Spleen (tissue), 11 donors: ENCODE measurements around the gene CLEC3B. TPM values are rescaled to one million over a fixed set of nuclear protein-coding genes. Genes with fewer than 3 reads are reported as not detected.

Experiments
- DNase-seq: peaks from one replicate; pipeline ENCODE4 v3.0.0-alpha.2; 2020
- H3K27ac ChIP-seq, 8 donors: fragments of 200-600 bp; sonication (generic) in 7 of 8; 1 replicate in 4 of 8; 2 replicates in 4 of 8; pipeline versions ENCODE4 v1.5.0 to v1.8.0; 2016 to 2021; ENCODE audit warnings: inconsistent platforms in 4 of 8, mild to moderate bottlenecking in 4 of 8, moderate library complexity in 1 of 8
- H3K27me3 ChIP-seq, 7 donors: fragments of 200-600 bp; sonication (generic) in 6 of 7; replicated peaks in 1 of 7; 1 replicate in 4 of 7; 2 replicates in 3 of 7; pipeline versions ENCODE4 v1.5.0 to v1.8.0; 2016 to 2021; ENCODE audit warnings: inconsistent platforms in 3 of 7, mild to moderate bottlenecking in 1 of 7
- H3K36me3 ChIP-seq, 6 donors: fragments of 200-600 bp; sonication (generic) in 5 of 6; 1 replicate in 4 of 6; 2 replicates in 2 of 6; pipeline versions ENCODE4 v1.5.0 to v1.8.0; 2016 to 2021; ENCODE audit warnings: inconsistent platforms in 2 of 6
- H3K4me1 ChIP-seq, 6 donors: fragments of 200-600 bp; sonication (generic) in 5 of 6; 1 replicate in 3 of 6; 2 replicates in 3 of 6; pipeline versions ENCODE4 v1.5.0 to v1.8.0; 2016 to 2021; ENCODE audit warnings: inconsistent platforms in 3 of 6
- H3K4me3 ChIP-seq, 8 donors: fragments of 200-600 bp; sonication (generic) in 7 of 8; 1 replicate in 4 of 8; 2 replicates in 4 of 8; pipeline versions ENCODE4 v1.5.0 to v1.8.0; 2016 to 2021; ENCODE audit warnings: inconsistent platforms in 4 of 8, mild to moderate bottlenecking in 4 of 8, moderate library complexity in 2 of 8
- H3K9me3 ChIP-seq, 8 donors: fragments of 200-600 bp; sonication (generic) in 7 of 8; 1 replicate in 4 of 8; 2 replicates in 4 of 8; pipeline versions ENCODE4 v1.5.0 to v1.8.0; 2016 to 2021; ENCODE audit warnings: inconsistent platforms in 4 of 8
- POLR2A ChIP-seq, 3 donors: fragments of 450-650 bp; IDR thresholded peaks; one replicate each; pipeline ENCODE4 v1.5.1; 2017; ENCODE audit warnings: antibody characterized with exemption in 3 of 3, mild to moderate bottlenecking in 1 of 3
- POLR2AphosphoS5 ChIP-seq, 3 donors: sonication (generic); formaldehyde crosslinking; IDR thresholded peaks; one replicate each; pipeline ENCODE4 v1.5.1; 2017; ENCODE audit warnings: antibody characterized with exemption in 3 of 3
- WGBS, 5 donors: extraction: QIAGEN DNeasy Blood & Tissue Kit in 3 of 5; methylation state at CpG; one replicate each; pipeline versions ENCODE4 v1.1.5 to v1.1.7; 2013 to 2018; 5-methylcytosine and 5-hydroxymethylcytosine counted together
- intact Hi-C: fragments of 100-400 bp; cut with DNase I; formaldehyde crosslinking; loops from one replicate; pipeline ENCODE4 v1.15.0; 2023; ENCODE audit warnings: low total_unique reads
- polyA plus RNA-seq, 3 donors: library from polyadenylated mRNA; stranded (reverse); fragments of 200-250 nt; gene quantifications; one replicate each; pipeline ENCODE4 v1.2.1, GENCODE V29; 2013
- total RNA-seq, 7 donors: library from RNA; depleted of rRNA in 3 of 7; stranded (reverse); fragments of >200 nt in 3 of 7; fragmentation: NEBNext Ultra II Directional in 4 of 7; extraction: Animal tissue kit (Norgen Biotek cat#: 25700) in 4 of 7; gene quantifications; one replicate each; pipeline versions ENCODE4 v1.1.0 to v1.2.1, GENCODE V29; 2016 to 2021
- TF ChIP-seq, protein P1 (sequence below), 11 experiments: fragments of 200-600 bp in 7 of 11; fragments of 450-650 bp in 4 of 11; sonication (generic) in 4 of 11; IDR thresholded peaks in 8 of 11; conservative IDR thresholded peaks in 3 of 11; 1 replicate in 7 of 11; 2 replicates in 4 of 11; pipeline versions ENCODE4 v1.4.0 to v1.8.0; 2016 to 2021; ENCODE audit warnings: antibody characterized with exemption in 11 of 11, inconsistent platforms in 4 of 11, mild to moderate bottlenecking in 1 of 11
- donor health status: healthy with polysubstance abuse.
- donor health status: DM: no; HTN: no; CAD: no; lungs with moderate emphysema.
- donor health status: DM: no; HTN: no; CAD: no.
- donor health status: Bipolar disorder and iron deficiency.
- donor health status: healthy.
- donor health status: DM: no; HTN: no; CAD: no.
- donor health status: DM: yes; HTN: yes; CAD: no.

CLEC3B gene
- total and polyA plus RNA-seq, 10 donors, result 68.6 to 409 (median 280) TPM

DNA sequence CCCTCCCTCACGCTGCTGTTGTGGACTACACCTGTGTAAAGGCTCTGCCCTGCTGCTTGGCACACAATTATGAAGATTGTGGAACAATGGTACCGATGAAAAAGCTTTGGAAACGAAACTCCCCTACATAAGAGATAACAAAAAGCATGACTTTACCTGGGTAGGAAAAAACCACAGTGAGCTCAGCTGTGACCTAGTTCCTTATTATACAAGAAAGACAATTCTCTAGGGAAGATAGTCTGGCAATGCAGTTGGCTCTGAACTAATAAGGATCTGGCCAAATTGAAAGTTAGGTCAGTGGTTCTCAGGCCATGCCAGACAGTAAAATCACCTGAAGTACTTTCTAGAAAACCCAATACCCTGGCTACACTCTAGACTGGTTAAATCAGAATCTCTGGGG lies 16.1 kb downstream of the CLEC3B start:
- WGBS, 5 donors, result 73 to 83% (median 74%) methylated on average over 3 of the region's 3 CpGs
- TF ChIP-seq, protein P1, sequence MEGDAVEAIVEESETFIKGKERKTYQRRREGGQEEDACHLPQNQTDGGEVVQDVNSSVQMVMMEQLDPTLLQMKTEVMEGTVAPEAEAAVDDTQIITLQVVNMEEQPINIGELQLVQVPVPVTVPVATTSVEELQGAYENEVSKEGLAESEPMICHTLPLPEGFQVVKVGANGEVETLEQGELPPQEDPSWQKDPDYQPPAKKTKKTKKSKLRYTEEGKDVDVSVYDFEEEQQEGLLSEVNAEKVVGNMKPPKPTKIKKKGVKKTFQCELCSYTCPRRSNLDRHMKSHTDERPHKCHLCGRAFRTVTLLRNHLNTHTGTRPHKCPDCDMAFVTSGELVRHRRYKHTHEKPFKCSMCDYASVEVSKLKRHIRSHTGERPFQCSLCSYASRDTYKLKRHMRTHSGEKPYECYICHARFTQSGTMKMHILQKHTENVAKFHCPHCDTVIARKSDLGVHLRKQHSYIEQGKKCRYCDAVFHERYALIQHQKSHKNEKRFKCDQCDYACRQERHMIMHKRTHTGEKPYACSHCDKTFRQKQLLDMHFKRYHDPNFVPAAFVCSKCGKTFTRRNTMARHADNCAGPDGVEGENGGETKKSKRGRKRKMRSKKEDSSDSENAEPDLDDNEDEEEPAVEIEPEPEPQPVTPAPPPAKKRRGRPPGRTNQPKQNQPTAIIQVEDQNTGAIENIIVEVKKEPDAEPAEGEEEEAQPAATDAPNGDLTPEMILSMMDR (IDR thresholded peaks at IDR 0.05 in 8 of 11, conservative IDR thresholded peaks at IDR 0.05 in 3 of 11), result no peak
- TF ChIP-seq POLR2AphosphoS5 (IDR thresholded peaks at IDR 0.05) (no peak), POLR2A (IDR thresholded peaks at IDR 0.05) (no peak)
- Histone ChIP-seq H3K4me1 (peaks cover 0 to 52% (median 16%) of the 10 kb centered on the region in 6 donors), H3K9me3 (no peaks in the 10 kb centered on the region), H3K27ac (no peak overlapping the region), H3K27me3 (peaks cover 0 to under 1% (median 0%) of the 10 kb centered on the region in 7 donors), H3K4me3 (no peak overlapping the region), H3K36me3 (peaks cover 0 to 6% (median 0%) of the 10 kb centered on the region in 6 donors)
- intact Hi-C loops, result no loop called here
- DNase-seq, result no peak

GRCh38 chr3:45043728-45044299 lies 17.7 kb downstream of the CLEC3B start:
- peak overlapping the region in 1 of 8 donors; percentile 33 for H3K27ac ChIP-seq
- TF ChIP-seq POLR2AphosphoS5 (IDR thresholded peaks at IDR 0.05), result no peak
- no peaks in the 10 kb centered on the region for H3K9me3 ChIP-seq
- intact Hi-C loops, result no loop called here
- H3K36me3 ChIP-seq, result peaks cover 0 to 6% (median 0%) of the 10 kb centered on the region in 6 donors
- peaks cover 0 to 43% (median 11%) of the 10 kb centered on the region in 6 donors for H3K4me1 ChIP-seq
- peaks cover 0 to 13% (median 0%) of the 10 kb centered on the region in 7 donors for H3K27me3 ChIP-seq
- no peak overlapping the region for H3K4me3 ChIP-seq
- DNase-seq, result no peak
- WGBS, 5 donors, result 43 to 69% (median 52%) methylated on average over 2 of the region's 2 CpGs

DNA sequence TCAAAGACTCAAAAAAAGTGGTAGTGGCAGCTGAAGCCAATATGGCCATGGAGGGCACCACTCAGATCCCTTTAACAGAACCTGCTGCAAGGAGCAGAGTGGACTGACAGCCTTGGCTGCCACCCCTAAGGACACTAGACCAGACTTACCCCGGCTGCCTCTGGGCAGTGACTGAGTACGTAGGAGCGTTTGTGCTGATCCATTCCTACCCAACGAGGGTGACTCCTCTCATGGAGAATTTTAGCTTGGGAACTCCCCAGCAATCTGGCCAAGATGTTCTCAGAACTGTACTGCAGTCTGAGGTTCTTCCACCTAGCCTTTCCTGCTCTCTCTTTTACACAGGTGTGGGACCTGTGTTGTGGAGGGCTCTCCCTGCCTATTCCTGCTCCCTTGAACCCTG lies 22.1 kb downstream of the CLEC3B start:
- no peaks in the 10 kb centered on the region for H3K36me3 ChIP-seq
- H3K27me3 ChIP-seq, result peaks cover 0 to 17% (median 0%) of the 10 kb centered on the region in 7 donors
- 59 to 93% (median 66%) methylated on average over 4 of the region's 4 CpGs for WGBS, 5 donors
- peaks cover 0 to 19% (median 3%) of the 10 kb centered on the region in 6 donors for H3K4me1 ChIP-seq
- intact Hi-C loops, result no loop called here
- H3K27ac ChIP-seq, result no peak overlapping the region
- no peak for DNase-seq
- no peak overlapping the region for H3K4me3 ChIP-seq
- TF ChIP-seq, protein P1 (IDR thresholded peaks at IDR 0.05 in 8 of 11, conservative IDR thresholded peaks at IDR 0.05 in 3 of 11), result no peak
- TF ChIP-seq POLR2A (IDR thresholded peaks at IDR 0.05) (no peak), POLR2AphosphoS5 (IDR thresholded peaks at IDR 0.05) (no peak)
- no peaks in the 10 kb centered on the region for H3K9me3 ChIP-seq

- TF ChIP-seq, protein P1 (IDR thresholded peaks at IDR 0.05 in 8 of 11, conservative IDR thresholded peaks at IDR 0.05 in 3 of 11), result no peak
- no peak for TF ChIP-seq POLR2AphosphoS5 (IDR thresholded peaks at IDR 0.05)
- no peak for TF ChIP-seq POLR2A (IDR thresholded peaks at IDR 0.05)
- Histone ChIP-seq H3K9me3 (no peaks in the 10 kb centered on the region), H3K4me3 (no peak overlapping the region), H3K27ac (no peak overlapping the region), H3K4me1 (peaks cover 0 to 24% (median under 1%) of the 10 kb centered on the region in 6 donors), H3K36me3 (no peaks in the 10 kb centered on the region), H3K27me3 (peaks cover 0 to 17% (median 0%) of the 10 kb centered on the region in 7 donors)
- intact Hi-C loops, result loop anchor here (10.0 kb wide), 1 partner anchor 435 kb away; no protein-coding TSS in a partner anchor
- DNase-seq, result no peak
- WGBS, 5 donors, result 69 to 81% (median 77%) methylated on average over 4 of the region's 4 CpGs
Observed at GRCh38 chr3:45049807-45050206, 23.7 kb downstream of the CLEC3B start.
